BE2C (cell line): ENCODE data around the gene PRICKLE2.

ENCODE experiments used
- DNase-seq: peaks from one replicate; pipeline ENCODE4 v3.0.0-alpha.2; 2020
- H3K27me3 ChIP-seq: fragments of 250-450 bp; sonication (Bioruptor Pico); 2 replicates; pipeline ENCODE4 v1.5.1; 2020; ENCODE audit warnings: mild to moderate bottlenecking
- H3K36me3 ChIP-seq: fragments of 250-450 bp; sonication (Bioruptor Pico); 2 replicates; pipeline ENCODE4 v1.5.1; 2020; ENCODE audit warnings: mild to moderate bottlenecking
- H3K4me1 ChIP-seq: fragments of 250-450 bp; sonication (Bioruptor Pico); 2 replicates; pipeline ENCODE4 v1.5.1; 2020
- H3K4me3 ChIP-seq: 2 replicates; pipeline ENCODE4 v1.5.1; 2011; ENCODE audit warnings: low read depth, low read length
- H3K9me3 ChIP-seq: fragments of 250-450 bp; sonication (Bioruptor Pico); 2 replicates; pipeline ENCODE4 v1.5.1; 2020
- CTCF ChIP-seq: IDR thresholded peaks from 2 replicates; pipeline ENCODE4 v1.5.1; 2012; ENCODE audit warnings: mild to moderate bottlenecking, low read depth, low read length

PRICKLE2 gene

GRCh38 chr3:64270142-64270865, 45.0 kb upstream of the PRICKLE2 start:
- no peak for DNase-seq
- no peak overlapping the region for H3K4me3 ChIP-seq
- no peaks in the 10 kb centered on the region for H3K4me1 ChIP-seq
- H3K27me3 ChIP-seq, result no peaks in the 10 kb centered on the region
- no peaks in the 10 kb centered on the region for H3K36me3 ChIP-seq
- TF ChIP-seq CTCF, result no peak
- no peaks in the 10 kb centered on the region for H3K9me3 ChIP-seq

- no peak for TF ChIP-seq CTCF
- H3K27me3 ChIP-seq, result no peaks in the 10 kb centered on the region
- no peak overlapping the region for H3K4me3 ChIP-seq
- no peaks in the 10 kb centered on the region for H3K9me3 ChIP-seq
- peaks cover 4% of the 10 kb centered on the region for H3K4me1 ChIP-seq
- DNase-seq, result no peak
- no peaks in the 10 kb centered on the region for H3K36me3 ChIP-seq
Observed at GRCh38 chr3:64268926-64269325, 43.7 kb upstream of the PRICKLE2 start.

GRCh38 chr3:64267721-64268604, 42.7 kb upstream of the PRICKLE2 start:
- H3K4me1 ChIP-seq, result peaks cover 4% of the 10 kb centered on the region
- TF ChIP-seq CTCF, result no peak
- H3K27me3 ChIP-seq, result no peaks in the 10 kb centered on the region
- no peak overlapping the region for H3K4me3 ChIP-seq
- H3K9me3 ChIP-seq, result no peaks in the 10 kb centered on the region
- DNase-seq, result no peak
- H3K36me3 ChIP-seq, result no peaks in the 10 kb centered on the region

- Histone ChIP-seq H3K36me3 (no peaks in the 10 kb centered on the region), H3K27me3 (no peaks in the 10 kb centered on the region), H3K9me3 (no peaks in the 10 kb centered on the region), H3K4me3 (no peak overlapping the region), H3K4me1 (peaks cover 4% of the 10 kb centered on the region)
- no peak for TF ChIP-seq CTCF
- DNase-seq, result no peak
Observed at GRCh38 chr3:64266983-64267382, 41.7 kb upstream of the PRICKLE2 start.

- no peaks in the 10 kb centered on the region for H3K9me3 ChIP-seq
- H3K27me3 ChIP-seq, result no peaks in the 10 kb centered on the region
- no peaks in the 10 kb centered on the region for H3K36me3 ChIP-seq
- peaks cover 4% of the 10 kb centered on the region for H3K4me1 ChIP-seq
- H3K4me3 ChIP-seq, result no peak overlapping the region
- no peak for TF ChIP-seq CTCF
- DNase-seq, result no peak
Observed at GRCh38 chr3:64266065-64266931, 41.0 kb upstream of the PRICKLE2 start.
